BLaER1 (cell line): ENCODE measurements around the gene CHN1.
A peak's percentile ranks its signal among the peaks of the same experiment; 100 is the strongest.

Experiments
- H3K27ac ChIP-seq: shearing (Covaris generic); formaldehyde crosslinking; 2 replicates; pipeline ENCODE4 v1.8.1; 2022
- H3K27me3 ChIP-seq: shearing (Covaris generic); formaldehyde crosslinking; 2 replicates; pipeline ENCODE4 v1.8.1; 2022
- H3K36me3 ChIP-seq: shearing (Covaris generic); formaldehyde crosslinking; 2 replicates; pipeline ENCODE4 v1.8.1; 2022
- H3K4me1 ChIP-seq: shearing (Covaris generic); formaldehyde crosslinking; 2 replicates; pipeline ENCODE4 v1.8.1; 2022
- H3K4me2 ChIP-seq: shearing (Covaris generic); formaldehyde crosslinking; 2 replicates; pipeline ENCODE4 v1.8.1; 2022
- H3K4me3 ChIP-seq: shearing (Covaris generic); formaldehyde crosslinking; 2 replicates; pipeline ENCODE4 v1.8.1; 2022
- H3K9ac ChIP-seq: shearing (Covaris generic); formaldehyde crosslinking; 2 replicates; pipeline ENCODE4 v1.8.1; 2022
- H3K9me3 ChIP-seq: shearing (Covaris generic); formaldehyde crosslinking; 2 replicates; pipeline ENCODE4 v1.8.1; 2022
- H4K20me1 ChIP-seq: shearing (Covaris generic); formaldehyde crosslinking; 2 replicates; pipeline ENCODE4 v1.8.1; 2022
- Cebpa-rat ChIP-seq: shearing (Covaris generic); IDR thresholded peaks from 2 replicates; pipeline ENCODE4 v1.8.1; 2022

The CHN1 gene

DNA sequence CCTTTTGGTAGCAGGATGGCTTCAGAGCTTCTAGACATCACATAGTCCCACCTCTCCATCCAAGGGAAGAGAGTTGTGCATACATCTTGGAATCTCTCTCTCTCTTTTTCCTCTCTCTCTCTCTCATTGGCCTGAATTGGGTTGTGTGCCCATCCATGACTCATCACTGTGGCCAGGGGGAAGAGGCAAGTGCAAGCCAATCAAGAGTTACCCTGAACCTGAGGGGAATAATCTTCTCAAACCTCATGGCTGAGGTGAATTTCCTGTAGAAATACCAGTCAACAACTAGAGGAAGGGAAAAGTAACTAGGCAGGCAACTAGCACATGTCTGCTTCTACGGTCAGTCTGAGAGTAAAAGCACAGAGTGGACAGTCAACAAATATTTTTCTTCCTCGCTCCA is 7.3 kb upstream of the CHN1 start:
- H3K9ac ChIP-seq = no peak overlapping the region
- no peak overlapping the region for H3K27ac ChIP-seq
- no peak overlapping the region for H3K4me3 ChIP-seq
- H3K4me1 ChIP-seq = no peaks in the 10 kb centered on the region
- H4K20me1 ChIP-seq = peaks cover 5% of the 10 kb centered on the region; the same call in 1 of the 2 replicates
- no peak for TF ChIP-seq Cebpa-rat
- no peak overlapping the region for H3K4me2 ChIP-seq
- peaks cover 3% of the 10 kb centered on the region; the same call in 1 of the 2 replicates for H3K9me3 ChIP-seq
- H3K36me3 ChIP-seq = no peaks in the 10 kb centered on the region
- H3K27me3 ChIP-seq = peaks cover 6% of the 10 kb centered on the region

DNA sequence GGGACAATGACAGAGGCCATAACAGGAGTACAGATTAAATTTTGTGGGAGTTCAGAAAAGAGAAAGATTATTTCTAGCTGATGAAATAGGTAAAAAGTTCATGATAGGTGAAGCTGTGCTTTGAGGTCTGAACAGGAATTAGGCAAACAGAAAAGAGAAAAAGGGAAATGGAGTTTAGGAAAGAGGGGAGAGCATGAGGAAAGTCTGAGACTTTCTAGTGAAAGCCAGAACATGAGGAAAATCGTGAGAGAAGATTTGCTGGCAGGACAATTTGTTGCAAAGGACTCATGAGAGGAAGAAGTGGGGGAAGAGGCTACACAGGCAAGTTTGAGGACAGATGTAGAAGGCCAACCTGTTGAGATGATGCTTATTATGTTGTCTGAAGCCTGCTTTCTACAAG is 6.3 kb upstream of the CHN1 start:
- Histone ChIP-seq H3K36me3 (no peaks in the 10 kb centered on the region), H3K27me3 (peaks cover 17% of the 10 kb centered on the region), H4K20me1 (peaks cover 7% of the 10 kb centered on the region; the same call in 1 of the 2 replicates), H3K27ac (no peak overlapping the region), H3K9me3 (peaks cover 3% of the 10 kb centered on the region; the same call in 1 of the 2 replicates), H3K9ac (no peak overlapping the region), H3K4me2 (no peak overlapping the region), H3K4me3 (no peak overlapping the region), H3K4me1 (no peaks in the 10 kb centered on the region)
- no peak for TF ChIP-seq Cebpa-rat

DNA sequence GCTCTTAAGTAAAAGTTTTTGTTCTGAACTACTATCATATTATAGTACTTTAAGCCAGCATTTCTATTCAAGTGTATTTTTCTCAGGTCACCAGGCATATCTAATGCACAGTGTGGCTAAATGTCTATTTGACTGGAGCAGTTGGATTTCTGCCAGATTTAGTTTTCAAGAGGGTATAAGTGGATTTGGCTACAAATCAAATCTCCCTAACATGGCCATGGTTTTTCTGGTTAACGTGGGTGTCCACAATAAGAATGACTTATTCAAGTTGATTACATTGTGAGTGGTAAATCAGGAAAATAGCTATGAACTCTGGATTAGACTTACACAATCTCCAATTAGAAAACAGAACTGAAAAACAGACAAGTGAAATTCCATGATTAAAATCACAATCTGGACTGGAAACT is 5.7 kb upstream of the CHN1 start:
- Histone ChIP-seq H3K9me3 (peaks cover 3% of the 10 kb centered on the region; the same call in 1 of the 2 replicates), H4K20me1 (peaks cover 7% of the 10 kb centered on the region; the same call in 1 of the 2 replicates), H3K36me3 (no peaks in the 10 kb centered on the region), H3K27ac (no peak overlapping the region), H3K27me3 (peaks cover 23% of the 10 kb centered on the region), H3K4me3 (no peak overlapping the region), H3K4me1 (no peaks in the 10 kb centered on the region), H3K9ac (no peak overlapping the region), H3K4me2 (no peak overlapping the region)
- TF ChIP-seq Cebpa-rat = no peak

DNA sequence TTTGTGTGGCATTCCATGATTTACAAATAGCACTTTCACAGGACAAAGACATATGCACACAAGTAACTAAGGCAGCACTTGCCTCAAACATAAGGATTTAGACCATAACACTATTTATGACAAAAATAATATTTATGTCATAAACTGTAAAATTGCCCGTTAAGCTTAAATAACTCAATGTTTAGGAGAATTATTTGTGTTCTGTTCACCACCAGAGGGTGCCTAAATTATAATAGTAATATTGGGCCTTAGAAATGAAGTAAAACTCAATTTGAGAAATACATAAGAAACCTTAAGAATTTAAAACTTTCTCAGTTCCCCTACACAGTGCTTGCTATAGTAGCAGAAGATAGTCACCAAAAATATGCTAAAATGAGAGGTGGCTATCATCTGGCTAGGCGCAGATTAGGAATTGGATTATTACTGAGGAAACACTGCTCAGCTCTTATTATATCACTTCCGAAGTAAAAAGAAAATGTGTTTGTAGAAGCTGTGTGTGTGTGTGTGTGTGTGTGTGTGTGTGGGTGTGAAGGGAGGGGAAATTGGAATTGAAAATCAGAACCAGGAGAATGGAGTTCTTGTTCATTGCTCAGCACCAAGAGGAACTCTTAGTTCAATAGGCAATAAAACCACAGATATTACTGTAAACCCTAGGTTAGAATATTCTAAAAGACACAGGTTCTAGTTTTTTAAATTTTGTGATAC is 4.9 kb upstream of the CHN1 start:
- Histone ChIP-seq H3K4me1 (peaks cover 4% of the 10 kb centered on the region; the same call in 1 of the 2 replicates), H3K9ac (no peak overlapping the region), H3K4me2 (no peak overlapping the region), H3K27me3 (peaks cover 31% of the 10 kb centered on the region), H3K4me3 (no peak overlapping the region), H4K20me1 (peaks cover 7% of the 10 kb centered on the region; the same call in 1 of the 2 replicates), H3K27ac (no peak overlapping the region), H3K9me3 (peaks cover 3% of the 10 kb centered on the region; the same call in 1 of the 2 replicates), H3K36me3 (no peaks in the 10 kb centered on the region)
- TF ChIP-seq Cebpa-rat = no peak

DNA sequence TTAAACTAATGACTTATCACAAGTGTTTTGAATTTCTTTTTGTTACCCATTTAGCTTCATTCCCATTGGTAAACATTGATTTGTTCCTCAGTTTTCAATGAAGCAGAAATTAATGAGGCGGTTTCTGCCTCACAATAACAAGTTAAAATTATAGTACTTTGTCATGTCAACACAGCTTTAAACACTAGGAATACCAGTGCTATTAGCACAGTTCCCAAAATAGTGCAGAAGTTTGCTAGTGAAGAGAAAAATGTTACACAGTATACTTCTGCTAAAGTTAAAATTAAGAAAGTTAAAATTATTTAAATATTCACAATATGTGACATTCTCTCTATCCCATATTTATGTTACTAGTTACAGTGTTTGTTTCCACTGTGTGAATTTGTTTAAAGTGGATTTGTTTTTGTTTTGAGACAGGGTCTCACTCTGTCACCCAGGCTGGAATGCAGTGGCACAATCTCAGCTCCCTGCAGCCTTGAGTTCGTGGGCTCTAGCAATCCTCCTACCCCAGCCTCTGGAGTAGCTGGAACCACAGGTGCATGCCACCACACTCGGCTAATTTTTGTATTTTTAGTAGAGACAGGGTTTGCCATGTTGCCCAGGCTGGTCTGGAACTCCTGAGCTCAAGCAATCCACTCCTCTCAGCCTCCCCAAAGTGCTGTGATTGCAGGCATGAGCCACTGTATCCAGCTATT is 3.8 kb upstream of the CHN1 start:
- Histone ChIP-seq H3K27ac (no peak overlapping the region), H3K4me3 (no peak overlapping the region), H3K27me3 (peaks cover 42% of the 10 kb centered on the region), H4K20me1 (peaks cover 12% of the 10 kb centered on the region; the same call in 1 of the 2 replicates), H3K4me1 (peaks cover 4% of the 10 kb centered on the region; the same call in 1 of the 2 replicates), H3K9me3 (no peaks in the 10 kb centered on the region), H3K36me3 (no peaks in the 10 kb centered on the region), H3K9ac (no peak overlapping the region), H3K4me2 (no peak overlapping the region)
- no peak for TF ChIP-seq Cebpa-rat

DNA sequence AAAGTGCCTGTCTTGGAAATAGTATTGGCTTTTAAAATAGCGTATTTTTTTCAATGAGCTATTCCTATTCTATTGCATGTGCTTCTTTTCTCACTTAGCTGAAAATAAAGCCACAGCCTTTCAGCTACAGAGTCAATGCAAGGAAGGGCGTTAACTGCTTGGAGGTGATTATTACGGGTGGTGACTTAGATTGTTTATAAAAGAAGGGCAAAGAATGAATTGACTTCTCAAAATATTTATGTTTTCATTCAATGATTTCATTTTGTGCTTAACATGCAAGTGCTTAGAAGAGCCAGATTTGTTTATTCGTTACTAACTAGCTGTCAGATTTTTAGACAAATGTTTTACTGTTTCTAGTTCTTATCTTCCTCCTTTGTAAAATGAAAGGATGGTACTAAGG is 2.8 kb upstream of the CHN1 start:
- Histone ChIP-seq H3K9ac (no peak overlapping the region), H3K4me3 (no peak overlapping the region)

DNA sequence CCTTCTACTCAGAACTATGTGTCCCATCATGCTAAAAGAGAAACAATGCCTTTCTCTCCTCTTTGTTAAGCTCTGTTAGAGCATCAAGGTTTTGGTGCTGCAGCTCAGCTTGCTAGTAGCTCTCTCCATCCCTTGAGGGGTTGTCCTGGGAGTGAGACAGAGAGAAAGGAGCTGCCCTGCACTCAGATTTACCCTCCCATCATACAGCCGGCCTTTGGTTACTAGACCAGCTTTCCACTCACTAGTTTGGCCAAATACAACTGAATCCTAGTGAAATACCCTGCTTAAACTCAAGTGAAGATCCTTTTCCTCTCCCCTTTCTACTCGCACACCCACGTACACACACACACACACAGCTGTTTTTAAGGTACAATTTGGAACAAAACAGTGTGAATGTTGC is 2.3 kb upstream of the CHN1 start:
- peaks cover 56% of the 10 kb centered on the region for H3K27me3 ChIP-seq
- no peak overlapping the region for H3K4me3 ChIP-seq
- no peak overlapping the region for H3K9ac ChIP-seq

More for the DNA sequence above, 2.8 kb upstream of the CHN1 start:
- Histone ChIP-seq H4K20me1 (peaks cover 17% of the 10 kb centered on the region; the same call in 1 of the 2 replicates), H3K27me3 (peaks cover 52% of the 10 kb centered on the region), H3K4me1 (peaks cover 4% of the 10 kb centered on the region; the same call in 1 of the 2 replicates), H3K36me3 (no peaks in the 10 kb centered on the region), H3K27ac (no peak overlapping the region), H3K4me2 (no peak overlapping the region), H3K9me3 (no peaks in the 10 kb centered on the region)
- TF ChIP-seq Cebpa-rat = no peak

DNA sequence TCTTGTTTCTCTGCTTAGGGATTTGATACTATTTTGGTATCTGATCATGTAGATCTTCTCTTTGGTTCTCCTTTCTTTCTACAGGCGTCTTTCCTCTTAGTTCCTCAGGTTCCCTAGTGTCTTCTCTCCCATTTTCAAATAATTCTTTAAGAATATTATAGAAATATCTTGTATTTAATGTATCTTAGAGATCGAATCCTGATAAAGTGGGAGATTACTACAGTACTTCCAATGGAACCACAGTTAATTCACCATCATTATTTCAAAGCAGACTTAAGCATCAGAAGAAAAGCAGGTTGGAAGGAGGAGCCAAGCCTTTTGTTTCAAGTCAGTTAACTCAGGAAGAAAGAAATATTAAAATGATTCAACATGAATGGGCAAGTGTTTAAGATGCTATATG is 1.1 kb upstream of the CHN1 start:
- Histone ChIP-seq H3K4me3 (no peak overlapping the region), H3K9me3 (no peaks in the 10 kb centered on the region), H3K36me3 (no peaks in the 10 kb centered on the region), H3K27me3 (peaks cover 69% of the 10 kb centered on the region), H3K4me1 (peaks cover 4% of the 10 kb centered on the region; the same call in 1 of the 2 replicates), H3K9ac (no peak overlapping the region), H4K20me1 (peaks cover 17% of the 10 kb centered on the region; the same call in 1 of the 2 replicates), H3K27ac (no peak overlapping the region), H3K4me2 (no peak overlapping the region)
- no peak for TF ChIP-seq Cebpa-rat

More for the DNA sequence above, 2.3 kb upstream of the CHN1 start:
- Histone ChIP-seq H3K4me2 (no peak overlapping the region), H3K27ac (no peak overlapping the region), H4K20me1 (peaks cover 17% of the 10 kb centered on the region; the same call in 1 of the 2 replicates), H3K4me1 (peaks cover 4% of the 10 kb centered on the region; the same call in 1 of the 2 replicates), H3K9me3 (no peaks in the 10 kb centered on the region), H3K36me3 (no peaks in the 10 kb centered on the region)
- TF ChIP-seq Cebpa-rat = no peak

DNA sequence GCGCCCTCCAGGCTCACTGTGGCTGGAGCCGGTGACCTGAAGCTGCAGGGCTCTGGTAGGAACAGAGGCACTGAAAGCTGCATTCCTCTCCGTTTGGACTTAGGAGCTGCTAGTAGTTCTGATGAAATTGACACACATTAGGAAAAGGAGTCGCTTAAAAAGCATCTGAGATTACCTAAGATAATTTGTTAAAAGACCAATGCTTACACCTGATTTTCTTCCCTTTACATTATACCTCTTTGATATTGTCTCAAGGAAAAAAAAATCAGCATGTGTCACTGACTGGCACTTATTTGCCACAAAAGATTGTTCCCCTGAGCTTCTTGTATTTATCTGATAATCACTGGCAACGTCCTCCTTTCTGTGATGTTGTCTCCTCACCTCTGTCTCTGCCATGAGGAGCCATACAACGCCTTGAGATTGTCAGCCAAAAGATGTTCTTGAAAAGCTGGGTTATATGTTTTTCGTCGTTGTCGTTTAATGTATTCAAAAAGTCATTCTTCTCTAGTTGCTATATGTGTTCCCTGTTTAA is 618 bp upstream of the CHN1 start:
- H3K4me1 ChIP-seq = peaks cover 4% of the 10 kb centered on the region; the same call in 1 of the 2 replicates
- peak overlapping the region; percentile 72 for H3K4me3 ChIP-seq
- H3K36me3 ChIP-seq = no peaks in the 10 kb centered on the region
- no peak for TF ChIP-seq Cebpa-rat
- no peak overlapping the region for H3K27ac ChIP-seq
- peak overlapping the region; percentile 96 for H3K4me2 ChIP-seq
- H3K9me3 ChIP-seq = no peaks in the 10 kb centered on the region
- H3K27me3 ChIP-seq = peaks cover 69% of the 10 kb centered on the region
- H4K20me1 ChIP-seq = peaks cover 17% of the 10 kb centered on the region; the same call in 1 of the 2 replicates
- no peak overlapping the region for H3K9ac ChIP-seq

DNA sequence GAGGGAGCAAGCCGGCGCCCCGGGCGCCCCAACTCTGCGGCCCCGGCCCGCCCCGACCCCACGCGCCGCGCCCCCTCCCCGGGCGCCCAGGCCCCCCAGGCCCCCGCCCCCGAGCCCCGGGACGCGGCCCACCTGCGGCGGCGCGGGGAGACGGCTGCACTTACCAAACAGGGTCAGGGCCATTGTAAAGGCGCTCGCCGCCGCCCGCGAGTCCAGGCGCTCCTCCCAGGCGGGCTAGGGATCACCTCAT is 526 bp downstream of the CHN1 start:
- no peak for TF ChIP-seq Cebpa-rat
- Histone ChIP-seq H4K20me1 (peaks cover 17% of the 10 kb centered on the region; the same call in 1 of the 2 replicates), H3K4me1 (peaks cover 4% of the 10 kb centered on the region; the same call in 1 of the 2 replicates), H3K27ac (no peak overlapping the region), H3K4me3 (peak overlapping the region; percentile 72), H3K4me2 (peak overlapping the region; percentile 96), H3K27me3 (peaks cover 69% of the 10 kb centered on the region), H3K9ac (peak overlapping the region; percentile 23; the same call in 1 of the 2 replicates), H3K36me3 (no peaks in the 10 kb centered on the region), H3K9me3 (no peaks in the 10 kb centered on the region)
